Tibial nerve (tissue), 4 donors: Measurements from ENCODE around the gene RAB30. TPM values are rescaled to one million over a fixed set of nuclear protein-coding genes. Genes with fewer than 3 reads are reported as not detected.

ENCODE experiments used
- DNase-seq, 2 donors: peaks; one replicate each; pipeline ENCODE4 v3.0.0-alpha.2; 2019; ENCODE audit warnings: low spot score in 2 of 2
- H3K27ac ChIP-seq, 4 donors: fragments of 200-600 bp; sonication (generic) in 3 of 4; one replicate each; pipeline ENCODE4 v1.5.1; 2017 to 2019; ENCODE audit warnings: mild to moderate bottlenecking in 1 of 4
- H3K27me3 ChIP-seq, 2 donors: fragments of 200-600 bp; sonication (generic) in 1 of 2; one replicate each; pipeline versions ENCODE4 v1.5.1 to v1.6.0; 2017 to 2019
- H3K36me3 ChIP-seq, 3 donors: fragments of 200-600 bp; sonication (generic); one replicate each; pipeline ENCODE4 v1.5.1; 2018 to 2019
- H3K4me1 ChIP-seq, 4 donors: fragments of 200-600 bp; sonication (generic) in 3 of 4; one replicate each; pipeline ENCODE4 v1.5.1; 2017 to 2019
- H3K4me3 ChIP-seq, 4 donors: fragments of 200-600 bp; sonication (generic) in 3 of 4; one replicate each; pipeline ENCODE4 v1.5.1; 2017 to 2019; ENCODE audit warnings: mild to moderate bottlenecking in 1 of 4, moderate library complexity in 1 of 4
- H3K9me3 ChIP-seq, 4 donors: fragments of 200-600 bp; sonication (generic) in 3 of 4; one replicate each; pipeline ENCODE4 v1.5.1; 2017 to 2019
- CTCF ChIP-seq, 5 experiments: fragments of 200-600 bp in 3 of 5; fragments of 450-650 bp in 2 of 5; sonication (generic) in 3 of 5; IDR thresholded peaks; one replicate each; pipeline ENCODE4 v1.5.1; 2016 to 2019; ENCODE audit warnings: antibody characterized with exemption in 5 of 5, mild to moderate bottlenecking in 3 of 5, moderate library complexity in 2 of 5
- EP300 ChIP-seq, 2 donors: sonication (generic); formaldehyde crosslinking; IDR thresholded peaks; one replicate each; pipeline ENCODE4 v1.6.1; 2017; ENCODE audit warnings: antibody characterized with exemption in 2 of 2, mild to moderate bottlenecking in 1 of 2
- POLR2A ChIP-seq, 2 donors: fragments of 450-650 bp; IDR thresholded peaks; one replicate each; pipeline ENCODE4 v1.6.1; 2017; ENCODE audit warnings: antibody characterized with exemption in 2 of 2, mild to moderate bottlenecking in 2 of 2, moderate library complexity in 2 of 2
- WGBS, 2 donors: methylation state at CpG; one replicate each; pipeline ENCODE4 v1.1.5; 2018; 5-methylcytosine and 5-hydroxymethylcytosine counted together
- total RNA-seq, 4 donors: library from RNA; depleted of rRNA; stranded (reverse); fragments of >200 nt; gene quantifications; one replicate each; pipeline ENCODE4 v1.1.0, GENCODE V29; 2016

Gene RAB30
- total RNA-seq, 4 donors from 2014 or later = 19.8 to 50.4 (median 31.2) TPM

- H3K4me1 ChIP-seq = peaks cover 3 to 64% (median 29%) of the 10 kb centered on the region in 4 donors
Measured at GRCh38 chr11:83021780-83022125, 49.9 kb downstream of the RAB30 start.

GRCh38 chr11:83020942-83021779 lies 50.5 kb downstream of the RAB30 start:
- Histone ChIP-seq H3K4me3 (no peak overlapping the region), H3K9me3 (no peaks in the 10 kb centered on the region), H3K27me3 (no peaks in the 10 kb centered on the region), H3K4me1 (peaks cover 3 to 59% (median 29%) of the 10 kb centered on the region in 4 donors), H3K36me3 (no peaks in the 10 kb centered on the region), H3K27ac (peak overlapping the region in 2 of 4 donors; percentile 23)
- no peak for DNase-seq
- no peak for TF ChIP-seq POLR2A (IDR thresholded peaks at IDR 0.05)
- no peak for TF ChIP-seq CTCF (IDR thresholded peaks at IDR 0.05)
- TF ChIP-seq EP300 (IDR thresholded peaks at IDR 0.05) = no peak
- WGBS, 2 donors = 87 to 88% methylated on average over 17 of the region's 17 CpGs

More at GRCh38 chr11:83021780-83022125, 49.9 kb downstream of the RAB30 start:
- 43 to 67% methylated on average over 2 of the region's 2 CpGs for WGBS, 2 donors
- Histone ChIP-seq H3K36me3 (no peaks in the 10 kb centered on the region), H3K27ac (no peak overlapping the region), H3K4me3 (no peak overlapping the region), H3K27me3 (no peaks in the 10 kb centered on the region), H3K9me3 (no peaks in the 10 kb centered on the region)
- TF ChIP-seq CTCF (IDR thresholded peaks at IDR 0.05) (no peak), EP300 (IDR thresholded peaks at IDR 0.05) (no peak), POLR2A (IDR thresholded peaks at IDR 0.05) (no peak)
- DNase-seq = no peak

GRCh38 chr11:83019888-83020579 lies 51.7 kb downstream of the RAB30 start:
- H3K4me1 ChIP-seq = peaks cover 3 to 49% (median 24%) of the 10 kb centered on the region in 4 donors
- H3K4me3 ChIP-seq = no peak overlapping the region
- H3K27me3 ChIP-seq = no peaks in the 10 kb centered on the region
- no peak for TF ChIP-seq CTCF (IDR thresholded peaks at IDR 0.05)
- TF ChIP-seq POLR2A (IDR thresholded peaks at IDR 0.05) = no peak
- TF ChIP-seq EP300 (IDR thresholded peaks at IDR 0.05) = no peak
- H3K36me3 ChIP-seq = no peaks in the 10 kb centered on the region
- H3K9me3 ChIP-seq = no peaks in the 10 kb centered on the region
- no peak for DNase-seq
- WGBS, 2 donors = 89 to 92% methylated on average over 11 to 12 of the region's 12 CpGs
- no peak overlapping the region for H3K27ac ChIP-seq

- no peak for DNase-seq
- WGBS, 2 donors = 84 to 88% methylated on average over 1 of the region's 1 CpG
- H3K4me1 ChIP-seq = peaks cover 0 to 50% (median 21%) of the 10 kb centered on the region in 4 donors
Measured at GRCh38 chr11:83014951-83015350, 56.7 kb downstream of the RAB30 start.

More at GRCh38 chr11:83014951-83015350, 56.7 kb downstream of the RAB30 start:
- Histone ChIP-seq H3K27ac (no peak overlapping the region), H3K9me3 (no peaks in the 10 kb centered on the region), H3K36me3 (no peaks in the 10 kb centered on the region), H3K4me3 (no peak overlapping the region), H3K27me3 (no peaks in the 10 kb centered on the region)
- TF ChIP-seq CTCF (IDR thresholded peaks at IDR 0.05) = no peak
- no peak for TF ChIP-seq POLR2A (IDR thresholded peaks at IDR 0.05)
- no peak for TF ChIP-seq EP300 (IDR thresholded peaks at IDR 0.05)
